Transverse colon (tissue), 4 donors: Measurements from ENCODE around the gene OLFML2B. TPM values are rescaled to one million over a fixed set of nuclear protein-coding genes. Genes with fewer than 3 reads are reported as not detected.
"Not testable (repeated sequence)": the region's sequence is repeated elsewhere in the genome, so short reads cannot be mapped to it uniquely, and the experiment has no call there.

Experiments
- DNase-seq: peaks from one replicate; pipeline ENCODE4 v3.0.0-alpha.2; 2019
- H3K27ac ChIP-seq, 4 donors: fragments of 200-600 bp; sonication (generic); 2 replicates each; pipeline ENCODE4 v1.5.1; 2016 to 2018; ENCODE audit warnings: inconsistent platforms in 4 of 4
- H3K27me3 ChIP-seq: fragments of 200-600 bp; sonication (generic); 2 replicates; pipeline ENCODE4 v1.5.1; 2017; ENCODE audit warnings: inconsistent platforms
- H3K36me3 ChIP-seq, 4 donors: fragments of 200-600 bp; sonication (generic); 2 replicates each; pipeline ENCODE4 v1.5.1; 2017 to 2019; ENCODE audit warnings: inconsistent platforms in 4 of 4
- H3K4me1 ChIP-seq, 4 donors: fragments of 200-600 bp; sonication (generic); 2 replicates each; pipeline ENCODE4 v1.5.1; 2017 to 2020; ENCODE audit warnings: inconsistent platforms in 4 of 4
- H3K4me3 ChIP-seq, 4 donors: fragments of 200-600 bp; sonication (generic); 1 replicate in 1 of 4; 2 replicates in 3 of 4; pipeline versions ENCODE4 v1.5.1 to v1.6.1; 2017 to 2019; ENCODE audit warnings: inconsistent platforms in 4 of 4
- H3K9me3 ChIP-seq, 2 donors: fragments of 200-600 bp; sonication (generic); 2 replicates each; pipeline ENCODE4 v1.5.1; 2017 to 2019; ENCODE audit warnings: inconsistent platforms in 2 of 2
- CTCF ChIP-seq, 5 experiments: fragments of 200-600 bp in 3 of 5; fragments of 450-650 bp in 2 of 5; sonication (generic) in 3 of 5; IDR thresholded peaks; 1 replicate in 2 of 5; 2 replicates in 3 of 5; pipeline ENCODE4 v1.5.1; 2016 to 2017; ENCODE audit warnings: antibody characterized with exemption in 5 of 5, inconsistent platforms in 3 of 5, mild to moderate bottlenecking in 2 of 5, moderate library complexity in 1 of 5
- EP300 ChIP-seq: sonication (generic); formaldehyde crosslinking; IDR thresholded peaks from one replicate; pipeline ENCODE4 v1.6.1; 2017; ENCODE audit warnings: antibody characterized with exemption, low read depth
- POLR2A ChIP-seq: fragments of 450-650 bp; IDR thresholded peaks from one replicate; pipeline ENCODE4 v1.6.1; 2016; ENCODE audit warnings: antibody characterized with exemption, mild to moderate bottlenecking, moderate library complexity
- POLR2AphosphoS5 ChIP-seq, 3 donors: sonication (generic); formaldehyde crosslinking; IDR thresholded peaks; one replicate each; pipeline ENCODE4 v1.6.1; 2016; ENCODE audit warnings: antibody characterized with exemption in 3 of 3
- WGBS, 2 donors: methylation state at CpG; one replicate each; pipeline ENCODE4 v1.1.5; 2018; ENCODE audit warnings: low coverage in 1 of 2; 5-methylcytosine and 5-hydroxymethylcytosine counted together
- in situ Hi-C, 4 donors: fragments of 200-750 bp; cut with MboI; loops; one replicate each; pipeline versions ENCODE4 v1.15.0 to v1.15.1; 2017; ENCODE audit warnings: low sequenced_read_pairs in 3 of 4, low pct_ligation_motif_present in 1 of 4, low pct_unique_long_range_greater_than_20kb in 1 of 4
- intact Hi-C: fragments of 100-400 bp; cut with DNase I; formaldehyde crosslinking; loops from one replicate; pipeline ENCODE4 v1.15.1; 2023; ENCODE audit warnings: low total_unique reads
- total RNA-seq, 4 donors: library from RNA; depleted of rRNA; stranded (reverse); fragments of >200 nt; gene quantifications; one replicate each; pipeline ENCODE4 v1.1.0, GENCODE V29; 2016

Gene OLFML2B
- total RNA-seq, 4 donors from 2014 or later, result 1.6 to 5.2 (median 3.7) TPM

- Histone ChIP-seq H3K27me3 (peaks cover 13% of the 10 kb centered on the region), H3K27ac (no peak overlapping the region), H3K4me3 (no peak overlapping the region), H3K4me1 (peaks cover 0 to 12% (median 9%) of the 10 kb centered on the region in 4 donors), H3K9me3 (no peaks in the 10 kb centered on the region), H3K36me3 (no peaks in the 10 kb centered on the region)
- no peak for DNase-seq
- WGBS, 2 donors, result 87% methylated on average over 4 of the region's 4 CpGs; no CpG with 5 or more reads in 1 of the 2 donors
- in situ Hi-C loops (no loop called here), intact Hi-C loops (loop anchor here (10.0 kb wide), 1 partner anchor 674 kb away; no protein-coding TSS in a partner anchor)
- no peak for TF ChIP-seq POLR2AphosphoS5 (IDR thresholded peaks at IDR 0.05)
- TF ChIP-seq POLR2A, result no peak
- TF ChIP-seq EP300, result no peak
Measured at GRCh38 chr1:162019006-162019405, 4.7 kb downstream of the OLFML2B start.

- 90 to 93% methylated on average over 3 to 4 of the region's 4 CpGs for WGBS, 2 donors
- intact Hi-C loops (loop anchor here (10.0 kb wide), 1 partner anchor 674 kb away; no protein-coding TSS in a partner anchor), in situ Hi-C loops (no loop called here)
- no peak for DNase-seq
- H3K27ac ChIP-seq, result no peak overlapping the region
- TF ChIP-seq CTCF (IDR thresholded peaks at IDR 0.05), result no peak
- TF ChIP-seq POLR2A, result no peak
- no peak for TF ChIP-seq POLR2AphosphoS5 (IDR thresholded peaks at IDR 0.05)
- no peak for TF ChIP-seq EP300
- H3K4me1 ChIP-seq, result peaks cover 0 to 11% (median 7%) of the 10 kb centered on the region in 4 donors
- H3K9me3 ChIP-seq, result no peaks in the 10 kb centered on the region
- no peak overlapping the region for H3K4me3 ChIP-seq
- peaks cover 12% of the 10 kb centered on the region for H3K27me3 ChIP-seq
- no peaks in the 10 kb centered on the region for H3K36me3 ChIP-seq
Measured at GRCh38 chr1:162018418-162018817, 5.3 kb downstream of the OLFML2B start.

- H3K36me3 ChIP-seq, H3K27ac ChIP-seq, in situ Hi-C loops, DNase-seq, H3K27me3 ChIP-seq, H3K9me3 ChIP-seq, H3K4me3 ChIP-seq, H3K4me1 ChIP-seq: not testable (repeated sequence)
- intact Hi-C loops, result loop anchor here (10.0 kb wide), 1 partner anchor 673 kb away; no protein-coding TSS in a partner anchor
Measured at GRCh38 chr1:162017791-162018190, 5.9 kb downstream of the OLFML2B start.

- in situ Hi-C loops (no loop called here), intact Hi-C loops (loop anchor here (10.0 kb wide), 1 partner anchor 672 kb away; no protein-coding TSS in a partner anchor)
- Histone ChIP-seq H3K4me3 (no peak overlapping the region), H3K4me1 (peaks cover 0 to 9% (median 6%) of the 10 kb centered on the region in 4 donors), H3K27me3 (peaks cover 6% of the 10 kb centered on the region), H3K27ac (no peak overlapping the region), H3K9me3 (no peaks in the 10 kb centered on the region), H3K36me3 (no peaks in the 10 kb centered on the region)
- no peak for DNase-seq
- TF ChIP-seq EP300, result no peak
- TF ChIP-seq CTCF (IDR thresholded peaks at IDR 0.05), result no peak
- TF ChIP-seq POLR2A, result no peak
- TF ChIP-seq POLR2AphosphoS5 (IDR thresholded peaks at IDR 0.05), result no peak
- WGBS, 2 donors, result 75 to 81% methylated on average over 2 of the region's 2 CpGs
Measured at GRCh38 chr1:162016631-162017030, 7.0 kb downstream of the OLFML2B start.

GRCh38 chr1:162015196-162015595 is 8.5 kb downstream of the OLFML2B start:
- in situ Hi-C loops, result no loop called here
- no peak for DNase-seq
- no peaks in the 10 kb centered on the region for H3K9me3 ChIP-seq
- TF ChIP-seq POLR2A, result no peak
- TF ChIP-seq EP300, result no peak
- no peak for TF ChIP-seq CTCF (IDR thresholded peaks at IDR 0.05)
- TF ChIP-seq POLR2AphosphoS5 (IDR thresholded peaks at IDR 0.05), result no peak
- H3K4me3 ChIP-seq, result no peak overlapping the region
- WGBS, 2 donors, result 75% methylated on average over 3 of the region's 3 CpGs; no CpG with 5 or more reads in 1 of the 2 donors
- H3K4me1 ChIP-seq, result peaks cover 0 to 3% (median 0%) of the 10 kb centered on the region in 4 donors
- intact Hi-C loops, result loop anchor here (10.0 kb wide), 1 partner anchor 670 kb away; no protein-coding TSS in a partner anchor
- no peak overlapping the region for H3K27ac ChIP-seq
- no peaks in the 10 kb centered on the region for H3K36me3 ChIP-seq
- peaks cover 6% of the 10 kb centered on the region for H3K27me3 ChIP-seq
